ENCODE data around the gene ZNF385A.

Gene ZNF385A

GRCh38 chr12:54324617-54325441 is 59.7 kb downstream of the ZNF385A start, which contains the start of gene COPZ1:
Gene COPZ1 (plus strand): TSS chr12:54325131. CDS start chr12:54325164, 33 bp downstream.
- DNase-seq, result peak; percentile 91

DNA sequence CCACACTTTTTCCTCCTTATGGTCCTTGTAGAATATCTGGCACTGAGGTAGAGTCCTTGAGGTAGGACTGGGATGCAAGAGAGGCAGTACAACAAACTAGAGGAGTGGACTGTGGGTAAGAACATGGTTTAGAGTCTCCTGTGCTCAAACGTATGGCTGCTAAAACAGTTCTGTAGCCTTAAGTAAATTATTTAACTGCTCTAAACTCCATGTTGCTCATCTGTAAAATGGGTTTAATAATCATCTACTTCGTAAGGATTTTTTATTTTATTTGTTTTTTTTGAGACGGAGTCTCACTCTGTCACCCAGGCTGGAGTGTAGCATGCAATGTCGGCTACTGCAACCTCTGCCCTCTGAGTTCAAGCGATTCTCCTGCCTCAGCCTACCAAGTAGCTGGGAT is 63.2 kb downstream of the ZNF385A start:
- no peak for DNase-seq
